ENCODE results near the gene PDIA6.

Gene PDIA6
- total RNA-seq: 95.4 to 262 (median 145) reads per million in 4 experiments

DNA sequence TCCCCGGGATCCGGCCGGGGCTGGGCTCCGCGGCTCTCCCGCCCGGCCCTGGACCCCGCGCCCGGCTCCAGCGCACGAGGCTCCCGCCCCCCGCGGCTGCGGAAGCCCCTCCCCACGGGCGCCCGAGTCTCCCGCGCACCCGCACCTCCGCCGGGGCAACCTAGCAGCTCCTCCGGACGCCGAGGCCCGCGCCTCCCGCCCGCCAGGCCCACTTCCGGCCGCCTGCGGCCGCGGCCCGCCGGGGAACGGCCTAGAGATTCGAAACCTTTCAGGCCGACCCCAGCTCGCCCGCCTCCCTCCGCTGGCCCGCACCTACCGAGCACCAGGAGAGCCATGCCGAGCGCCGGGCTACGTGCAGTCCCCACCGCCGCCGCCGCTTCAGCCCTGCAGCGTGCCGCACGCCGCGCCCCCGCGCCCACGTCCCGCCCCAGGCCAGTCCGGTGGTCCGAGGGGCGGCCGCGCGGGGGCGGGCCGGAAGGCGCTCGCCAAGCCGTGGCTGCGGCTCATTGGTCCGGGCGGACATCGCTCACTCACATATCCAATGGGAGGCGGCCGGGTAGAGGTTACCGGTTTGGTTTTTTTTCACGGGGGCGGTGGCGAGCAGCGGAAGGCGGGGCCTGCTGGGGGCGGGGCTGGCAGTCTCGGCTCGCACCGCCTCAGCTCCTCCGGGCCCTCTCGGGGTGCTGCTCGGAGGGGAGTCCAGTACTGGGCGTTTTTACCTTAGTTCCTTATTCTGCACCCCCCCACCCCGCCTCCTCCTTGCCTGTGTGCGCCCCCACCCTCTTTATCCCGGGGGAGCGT is at the start of gene PDIA6:
TSS of gene PDIA6 (minus strand) at position 424 of the 801 bp plus-strand sequence. CDS start at position 335, 89 bp downstream.
- DNase-seq: peak; percentile 92

DNA sequence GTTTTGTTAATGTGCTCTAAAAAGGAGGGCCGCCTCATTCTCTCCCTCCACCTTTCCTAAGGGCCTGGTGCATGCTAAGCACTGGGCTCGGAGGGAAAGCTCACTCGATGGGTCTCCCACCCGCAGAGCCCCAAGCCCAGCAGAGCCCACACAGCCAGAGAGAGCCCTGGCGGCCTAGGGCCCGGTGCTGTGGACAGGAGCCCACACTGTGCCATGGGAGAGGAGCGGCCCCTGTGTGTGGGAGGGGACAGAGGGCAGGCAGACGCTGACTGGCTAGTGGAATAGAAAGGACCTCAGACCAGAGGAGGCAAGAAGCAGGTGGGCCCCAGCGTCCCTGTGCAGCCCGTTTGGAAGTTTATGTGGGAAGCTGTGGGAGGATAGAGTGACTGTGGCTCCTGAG is 49.7 kb upstream of the PDIA6 start:
- DNase-seq: no peak

DNA sequence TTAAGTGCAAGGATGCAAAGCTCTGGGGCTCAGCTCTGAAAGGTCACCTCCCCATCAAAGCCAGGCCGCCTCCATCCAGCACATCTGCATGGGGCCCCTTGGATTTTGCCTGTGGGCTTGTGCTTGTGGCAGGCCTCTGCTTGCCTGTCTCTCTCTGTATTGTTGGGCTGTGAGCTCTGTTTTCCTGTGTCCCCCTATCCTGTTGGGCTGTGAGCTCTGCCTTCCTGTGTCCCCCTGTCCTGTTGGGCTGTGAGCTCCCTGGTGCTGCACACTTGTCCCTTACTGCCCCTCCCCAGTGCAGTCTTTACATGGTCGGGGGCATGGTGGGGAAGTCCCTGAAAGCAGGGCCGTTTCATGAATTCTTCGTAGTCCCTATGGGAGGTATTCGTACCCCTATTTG is 49.2 kb upstream of the PDIA6 start:
- no peak for DNase-seq

GRCh38 chr2:10860814-10861325 is 48.3 kb upstream of the PDIA6 start:
- DNase-seq: no peak

GRCh38 chr2:10860081-10860813 is 47.7 kb upstream of the PDIA6 start:
- no peak for DNase-seq

DNA sequence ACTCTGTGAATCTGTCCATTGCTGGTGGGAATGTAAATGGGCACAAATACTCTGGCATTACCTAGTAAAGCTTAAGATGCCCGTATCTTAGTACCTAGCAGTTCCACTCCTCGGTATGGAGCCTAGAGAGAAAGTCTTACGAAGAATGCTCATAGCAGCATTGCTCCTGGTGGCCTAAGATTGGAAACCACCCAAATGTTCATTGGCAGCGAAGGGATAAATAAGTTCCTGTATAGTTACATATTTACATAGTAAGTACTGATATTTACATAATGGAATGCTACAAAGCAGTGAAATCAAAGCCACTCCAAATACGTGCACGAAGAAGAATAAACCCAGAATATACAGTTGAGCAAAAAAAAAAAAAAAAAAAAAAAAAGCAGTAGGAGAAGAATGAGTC is 46.7 kb upstream of the PDIA6 start:
- no peak for DNase-seq

DNA sequence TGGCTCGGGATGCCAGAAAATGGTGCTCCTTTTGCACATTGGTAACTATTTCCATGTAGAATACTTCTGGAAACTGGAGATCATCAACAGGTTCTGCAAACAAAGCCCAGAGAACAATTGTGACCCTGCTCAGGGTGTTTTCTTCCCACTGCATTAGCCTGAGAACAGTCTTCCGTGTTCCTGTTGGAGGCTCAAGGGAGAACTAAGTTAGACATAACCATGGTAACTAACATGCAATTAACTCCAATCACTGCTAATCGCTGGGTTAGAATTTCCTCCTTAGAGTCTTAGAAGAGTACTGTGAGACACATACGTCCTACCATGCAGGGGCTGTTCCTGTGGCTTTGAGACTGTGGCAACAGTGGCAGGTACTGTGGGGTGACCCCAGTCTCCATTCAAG is 36.0 kb upstream of the PDIA6 start:
- no peak for DNase-seq

GRCh38 chr2:10847008-10847407 is 34.4 kb upstream of the PDIA6 start:
- no peak for DNase-seq

DNA sequence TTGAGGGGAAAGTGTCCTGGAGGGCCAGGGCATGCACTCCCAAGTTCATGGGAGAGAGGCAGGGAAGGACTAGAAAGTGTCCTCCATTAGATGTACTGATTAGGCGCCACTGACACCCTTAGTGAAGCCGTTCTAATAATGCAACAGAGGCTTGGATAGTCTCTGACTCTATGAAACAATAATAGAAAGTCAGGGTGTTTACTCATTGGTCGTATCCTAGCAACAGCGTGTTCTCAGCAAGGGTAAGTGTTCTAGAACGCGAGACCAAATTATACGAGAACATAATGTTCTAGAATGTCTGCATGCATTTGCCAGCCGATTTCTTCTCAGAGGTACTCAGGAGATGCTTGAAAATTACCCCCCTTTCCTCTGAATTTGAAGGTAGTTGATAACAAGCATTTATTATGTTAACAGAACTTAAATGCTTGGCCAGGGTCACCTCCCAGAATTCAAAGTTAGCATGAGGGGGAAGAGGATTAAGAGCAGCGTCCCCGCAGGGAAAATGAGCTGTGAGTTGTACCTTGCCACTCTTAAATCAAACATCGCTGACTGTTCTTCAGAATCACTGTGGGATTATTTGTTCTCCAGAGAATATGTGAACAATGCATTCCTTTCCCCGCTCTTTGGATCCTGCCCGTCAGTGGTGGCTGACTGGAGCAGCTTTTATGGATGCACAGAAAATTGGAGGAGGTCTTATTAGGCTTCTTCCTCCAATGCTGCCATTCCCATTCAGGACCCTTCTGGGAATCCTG is 33.7 kb upstream of the PDIA6 start:
- no peak for DNase-seq

DNA sequence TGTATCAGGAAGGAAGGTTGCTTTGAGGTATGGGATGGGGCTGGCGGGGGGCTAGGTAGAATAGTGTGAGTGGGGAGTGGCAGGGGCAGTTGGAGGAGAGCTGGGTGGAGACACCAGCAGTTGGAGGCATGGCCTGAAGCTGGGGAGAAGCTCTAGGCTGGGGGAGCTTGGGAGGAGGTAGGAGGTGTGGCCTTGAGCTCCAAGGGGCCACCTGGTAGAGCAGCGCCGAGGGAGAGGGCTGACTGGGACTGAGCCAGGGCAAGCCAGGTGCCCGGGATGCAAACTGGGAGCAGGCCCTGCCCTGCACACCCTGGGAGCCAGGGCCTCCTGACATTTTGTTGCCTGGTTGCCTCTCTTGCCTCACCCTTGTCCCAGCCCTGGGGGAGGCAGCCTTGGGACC is 33.1 kb upstream of the PDIA6 start:
- DNase-seq: no peak

DNA sequence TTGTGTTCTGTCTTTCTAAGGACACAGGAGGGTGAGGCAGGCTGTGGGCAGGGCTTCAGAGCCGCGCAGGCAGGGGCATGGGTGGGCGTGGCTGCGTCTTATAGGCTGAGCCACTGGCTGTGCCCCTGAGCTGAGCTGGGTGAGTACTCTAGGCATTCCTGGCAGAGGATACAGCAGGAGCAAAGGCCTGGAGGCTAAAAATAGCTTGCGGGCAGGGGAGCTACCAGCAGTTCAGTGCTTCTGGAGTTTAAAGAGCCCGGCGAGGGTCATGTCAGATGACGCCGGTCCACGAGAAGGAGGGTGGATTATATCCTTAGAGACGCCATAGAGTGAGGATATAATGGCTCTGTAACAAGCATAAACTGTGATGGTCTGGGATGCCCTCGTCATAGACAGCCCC is 31.5 kb upstream of the PDIA6 start:
- DNase-seq: no peak

DNA sequence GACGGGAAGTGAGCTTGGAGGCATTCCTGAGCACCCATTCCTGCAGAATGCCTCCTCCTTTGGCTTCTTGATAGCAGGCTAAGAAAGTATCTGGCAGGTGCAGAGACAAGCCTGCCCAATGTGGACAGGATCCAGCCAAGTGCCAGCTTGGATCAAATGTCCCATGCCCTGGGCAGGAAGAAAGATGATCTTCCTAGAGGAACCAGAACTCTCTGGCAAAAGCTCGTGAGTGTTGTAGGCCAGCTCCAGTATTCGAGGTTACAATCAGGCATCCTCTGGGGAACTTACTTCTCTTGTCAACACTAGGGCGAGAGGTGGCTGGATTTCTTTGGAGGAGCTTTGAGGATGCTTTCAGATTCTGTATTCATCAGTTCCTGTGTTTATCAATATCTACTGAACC is 29.9 kb upstream of the PDIA6 start:
- no peak for DNase-seq

DNA sequence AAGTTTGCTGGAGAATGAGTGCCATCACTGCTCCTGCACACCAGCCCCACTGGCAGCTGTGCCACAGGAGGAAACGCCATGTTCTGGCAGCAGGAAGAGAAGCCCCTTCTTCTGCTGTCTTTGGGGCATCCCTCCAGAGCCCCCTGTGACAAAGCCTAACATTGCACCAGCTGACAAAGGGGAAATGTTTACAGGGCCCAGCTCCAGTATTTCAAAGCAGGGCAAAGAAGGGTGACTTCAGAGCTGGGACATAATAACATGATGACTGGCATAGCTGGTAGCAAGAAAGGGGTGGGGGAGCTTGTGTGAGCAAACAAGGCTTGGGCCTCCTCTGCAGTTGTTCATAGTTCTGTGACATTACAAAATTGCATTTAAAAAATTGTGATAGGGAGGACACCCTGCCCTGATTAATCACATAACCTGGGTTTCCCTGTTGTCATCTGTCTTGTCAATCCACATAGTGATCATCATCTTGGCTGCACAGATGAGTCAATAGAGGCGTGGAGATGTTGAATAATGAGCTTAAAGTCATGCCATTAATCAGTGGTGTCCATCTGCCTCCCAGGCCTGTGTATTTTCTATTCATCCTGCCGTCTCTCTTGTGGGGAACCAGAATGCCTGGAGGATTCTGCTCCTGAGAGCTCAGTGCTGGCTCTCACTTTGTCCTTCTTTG is 29.1 kb upstream of the PDIA6 start:
- no peak for DNase-seq

DNA sequence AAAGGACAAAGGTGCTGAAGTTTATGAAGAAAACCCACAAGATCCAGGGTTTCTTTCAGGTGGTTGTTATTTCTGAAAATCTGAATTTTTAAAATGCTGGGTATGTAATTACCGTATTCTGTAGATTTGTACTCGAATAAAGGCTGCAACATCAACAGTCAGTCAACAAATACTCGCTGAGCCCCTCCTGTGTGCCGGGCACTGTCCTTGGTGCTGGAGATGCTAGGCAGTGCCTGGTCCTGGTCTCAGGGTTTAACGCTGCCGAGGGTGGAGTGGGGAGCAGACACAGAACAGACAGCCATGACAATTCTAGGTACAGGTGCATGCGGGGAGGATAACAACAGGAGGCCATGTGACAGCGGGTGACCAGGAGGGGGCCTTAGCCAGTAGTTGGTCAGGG is 27.2 kb upstream of the PDIA6 start:
- no peak for DNase-seq

GRCh38 chr2:10838734-10839133 is 26.1 kb upstream of the PDIA6 start:
- DNase-seq: no peak

GRCh38 chr2:10837298-10838266 is 25.0 kb upstream of the PDIA6 start:
- DNase-seq: no peak

- peak; percentile 47 for DNase-seq
Observed at GRCh38 chr2:10835052-10835970, 22.7 kb upstream of the PDIA6 start.

DNA sequence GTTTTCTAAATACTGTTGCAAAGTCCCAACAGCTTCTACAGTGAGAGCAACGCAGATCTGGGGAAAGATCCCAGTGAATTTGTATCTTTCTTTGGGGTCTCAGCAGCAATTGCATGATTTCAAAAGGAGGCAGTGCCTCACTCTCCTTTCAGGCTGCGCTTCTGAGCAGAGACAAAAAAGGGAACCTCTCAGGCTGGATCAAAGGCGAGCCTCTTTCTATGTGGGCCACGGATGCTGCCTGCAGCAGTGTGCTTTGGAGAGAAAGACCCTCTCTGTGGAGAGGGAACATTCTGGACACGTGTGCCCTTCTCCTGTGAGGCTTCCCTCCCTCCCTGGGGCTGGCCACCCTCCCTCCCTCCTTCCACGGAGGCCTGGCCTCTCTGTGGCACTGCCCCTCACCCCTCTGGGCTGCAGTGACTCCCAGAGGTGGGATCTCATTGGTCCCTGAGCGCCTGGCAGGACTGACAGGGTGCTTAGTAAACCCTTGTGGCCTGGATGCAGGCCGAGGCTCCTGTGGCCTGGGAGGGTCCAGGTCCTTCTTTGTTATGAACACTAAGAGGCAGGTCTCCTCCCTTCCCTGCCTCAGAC is 21.6 kb upstream of the PDIA6 start:
- no peak for DNase-seq

DNA sequence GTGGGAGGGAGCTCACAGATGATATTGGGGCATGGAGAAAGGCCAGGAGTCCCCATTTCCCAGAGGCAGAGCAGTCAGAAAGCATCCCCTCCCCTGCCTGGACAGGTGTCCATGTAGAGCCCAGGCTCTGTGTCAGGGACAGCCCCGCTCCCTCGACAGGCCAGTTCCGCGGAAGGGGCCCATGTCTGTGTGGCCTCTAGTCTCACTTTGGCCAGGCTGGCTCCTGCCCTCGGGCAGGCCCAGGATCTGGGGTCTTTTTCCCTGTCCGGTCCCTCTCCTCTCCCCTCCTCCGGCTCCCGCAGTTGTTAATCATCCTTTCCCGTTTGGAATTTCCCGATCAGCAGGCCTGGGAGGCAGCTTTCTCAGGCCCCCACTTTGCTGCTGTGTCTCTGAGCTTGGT is 20.4 kb upstream of the PDIA6 start:
- no peak for DNase-seq
